Stimulated activated CD4-positive, alpha-beta T cell treated with anti-CD3 and anti-CD28 coated beads, Interleukin-2, amount 100 ng/mL, for 4 hours (primary cell): ENCODE measurements around the gene FSTL4.

Source experiments
- DNase-seq: peaks from one replicate; pipeline ENCODE4 v3.0.0-alpha.2; 2020; ENCODE audit warnings: low read depth

FSTL4 gene

GRCh38 chr5:133170756-133171387 lies 441.5 kb downstream of the FSTL4 start:
- DNase-seq: peak; percentile 16

DNA sequence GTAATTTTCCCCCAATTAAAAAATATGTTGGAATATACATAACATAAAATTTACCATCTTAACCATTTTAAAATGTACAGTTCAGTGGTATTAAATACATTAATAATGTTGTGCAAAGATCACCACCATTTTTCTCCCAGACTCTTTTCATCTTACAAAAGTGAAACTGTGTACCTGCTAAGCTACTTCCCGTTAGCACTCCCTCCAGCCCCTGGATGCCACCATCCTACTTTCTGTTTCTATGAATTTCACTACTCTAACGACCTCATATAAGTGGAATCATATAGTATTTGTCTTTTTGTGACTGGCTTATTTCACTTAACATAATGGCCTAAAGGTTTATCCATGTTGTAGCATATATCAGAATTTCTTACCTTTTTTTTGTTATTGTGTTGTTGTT lies 447.6 kb downstream of the FSTL4 start:
- no peak for DNase-seq

GRCh38 chr5:133163839-133164238 lies 448.5 kb downstream of the FSTL4 start:
- no peak for DNase-seq

DNA sequence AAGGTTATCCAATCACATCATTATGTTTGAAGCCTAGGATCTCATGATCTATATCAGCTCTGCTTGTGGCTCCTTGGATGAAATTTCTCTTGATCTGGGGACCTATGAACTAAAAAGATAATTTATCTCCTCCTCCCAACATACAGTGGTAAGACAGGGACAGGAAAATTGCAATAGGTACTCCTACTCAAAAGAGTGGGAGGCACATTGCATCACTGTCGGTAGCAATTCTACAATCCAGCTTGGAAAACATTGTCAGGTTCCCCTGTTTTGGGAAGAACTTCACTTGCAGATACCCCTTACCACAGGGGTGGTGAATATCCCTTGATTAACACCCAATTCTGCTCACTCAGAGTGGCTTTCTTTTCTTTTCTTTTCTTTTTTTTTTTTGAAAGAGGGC lies 452.8 kb downstream of the FSTL4 start:
- DNase-seq: no peak

DNA sequence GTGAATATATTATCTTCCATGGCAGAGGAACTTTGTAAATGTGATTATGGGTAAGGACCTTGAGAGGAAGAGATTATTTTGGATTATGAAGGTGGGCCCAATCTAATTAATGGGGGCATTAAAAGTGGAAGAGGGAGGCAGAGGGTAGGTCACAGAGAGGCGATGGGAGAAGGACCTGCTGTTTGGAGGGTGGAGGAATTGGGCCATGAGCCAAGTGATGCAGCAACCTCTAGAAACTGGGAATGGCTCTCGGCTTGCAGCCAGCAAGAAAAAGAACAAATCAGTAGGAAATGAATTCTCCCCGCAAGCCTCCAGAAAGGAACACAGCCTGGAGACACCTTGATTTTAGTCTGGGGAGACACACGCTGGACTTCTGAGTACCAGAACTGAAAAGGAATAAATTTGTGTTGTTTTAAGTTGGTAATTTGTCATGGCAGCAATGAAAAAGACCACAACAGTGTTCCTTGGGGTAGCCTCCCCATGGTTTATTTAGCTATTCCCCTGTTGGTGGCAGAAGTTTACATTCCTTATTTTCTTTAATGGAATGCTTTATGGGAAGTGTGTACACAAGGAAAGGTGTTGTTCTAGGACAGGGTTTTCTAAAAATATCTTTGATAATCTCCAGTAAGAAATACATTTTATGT lies 456.9 kb downstream of the FSTL4 start:
- no peak for DNase-seq

GRCh38 chr5:133154274-133155075 lies 457.9 kb downstream of the FSTL4 start:
- DNase-seq: no peak

DNA sequence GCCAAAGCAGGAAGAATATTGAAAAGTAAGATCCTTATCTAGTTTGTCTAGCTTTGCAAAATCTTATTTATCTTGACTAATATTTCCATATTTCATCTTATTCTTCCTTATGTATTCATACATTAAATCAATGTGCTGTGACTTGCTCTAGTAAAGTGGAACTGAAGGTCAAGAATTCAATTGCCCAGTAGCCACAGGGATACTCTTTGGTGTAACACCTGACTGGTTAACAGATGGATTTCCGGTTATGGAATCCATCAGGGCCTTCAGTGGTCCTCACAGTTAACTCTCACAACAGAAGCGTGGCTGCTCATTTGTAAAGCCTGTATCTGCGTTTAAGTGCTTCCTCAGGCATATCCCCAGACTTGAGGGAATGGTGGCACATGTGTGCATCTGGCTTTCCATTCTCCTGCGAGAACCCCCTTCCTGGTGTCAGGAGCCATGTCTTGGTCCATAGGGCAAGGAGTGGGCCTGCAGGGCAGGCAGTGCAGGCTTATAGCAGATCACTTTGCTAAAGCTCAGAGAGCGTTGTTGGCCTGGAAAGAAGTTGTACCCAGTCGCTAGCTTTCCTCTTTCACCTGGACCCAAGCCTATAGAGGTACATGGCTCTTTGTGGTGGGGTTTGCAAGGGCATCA lies 461.3 kb downstream of the FSTL4 start:
- DNase-seq: no peak

- no peak for DNase-seq
These were observed 463.0 kb downstream of the FSTL4 start for GRCh38 chr5:133149345-133149744.

DNA sequence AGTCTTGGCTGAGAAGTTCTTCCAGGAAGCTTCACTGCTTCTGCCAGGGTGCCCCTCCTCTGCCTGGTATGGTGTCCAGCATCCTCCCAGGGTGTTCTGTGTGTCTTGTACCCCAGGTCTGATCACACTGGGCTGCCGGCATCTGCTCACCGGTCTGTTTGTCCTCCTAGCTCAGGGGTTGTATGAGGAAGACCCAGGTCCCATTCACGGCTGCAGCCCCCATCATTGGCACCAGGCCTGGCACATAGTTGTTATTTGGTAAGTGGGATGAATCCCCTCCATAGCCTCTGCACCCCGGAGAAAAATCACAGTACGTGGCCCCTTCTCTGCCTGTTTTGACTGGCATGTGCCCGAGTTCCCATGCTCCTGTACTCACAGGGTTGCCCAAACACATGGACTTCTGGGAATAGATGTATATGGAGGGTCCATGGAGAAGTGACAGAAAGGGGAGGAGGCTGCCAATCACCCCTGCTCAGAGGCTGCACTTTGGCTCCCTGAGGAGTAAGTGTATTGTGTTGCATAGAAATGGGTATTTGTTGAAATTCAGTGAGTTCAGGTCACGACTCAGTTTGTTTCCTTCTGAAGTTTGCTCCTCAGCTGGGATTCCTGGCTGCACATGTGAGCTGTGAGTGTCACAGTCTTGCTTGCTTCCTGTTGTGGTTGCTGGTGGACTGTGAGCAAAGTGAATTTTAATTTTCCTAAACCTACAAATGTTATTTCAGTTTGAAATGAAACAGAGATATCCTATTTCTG lies 464.4 kb downstream of the FSTL4 start:
- DNase-seq: no peak

GRCh38 chr5:133147411-133147810 lies 464.9 kb downstream of the FSTL4 start:
- no peak for DNase-seq
